HG02610 (cell line): ENCODE measurements around the gene CRBN.

Experiments used
- ATAC-seq: cut with Tn5 transposase; IDR thresholded peaks from one replicate; pipeline ENCODE4 v1.9.1; 2021; ENCODE audit warnings: mild to moderate bottlenecking, moderate library complexity; ENCODE audit not compliant: unreplicated experiment

Gene CRBN

GRCh38 chr3:3179407-3180094 is at the start of gene CRBN:
TSS of gene CRBN (minus strand) at chr3:3179691. CDS start at chr3:3179687, 4 bp downstream.
- peak; percentile 99 for ATAC-seq

- no peak for ATAC-seq
These were observed 48.1 kb upstream of the CRBN start for GRCh38 chr3:3227640-3228039.

- no peak for ATAC-seq
These were observed 42.0 kb upstream of the CRBN start for GRCh38 chr3:3221528-3221927.

GRCh38 chr3:3216401-3216800 is 36.9 kb upstream of the CRBN start:
- ATAC-seq: no peak

GRCh38 chr3:3212781-3213440 is 33.4 kb upstream of the CRBN start:
- no peak for ATAC-seq

- no peak for ATAC-seq
These were observed 30.2 kb upstream of the CRBN start for GRCh38 chr3:3209714-3210113.

GRCh38 chr3:3209057-3209456 is 29.6 kb upstream of the CRBN start:
- ATAC-seq: no peak

- peak; percentile 99 for ATAC-seq
These were observed 22.1 kb upstream of the CRBN start for GRCh38 chr3:3201611-3202010.

GRCh38 chr3:3200632-3201212 is 21.2 kb upstream of the CRBN start:
- peak; percentile 33 for ATAC-seq

- no peak for ATAC-seq
These were observed 19.8 kb upstream of the CRBN start for GRCh38 chr3:3199306-3199705.

- no peak for ATAC-seq
These were observed 16.8 kb upstream of the CRBN start for GRCh38 chr3:3196148-3196861.

GRCh38 chr3:3194861-3195260 is 15.4 kb upstream of the CRBN start:
- ATAC-seq: no peak

- no peak for ATAC-seq
These were observed 12.8 kb upstream of the CRBN start for GRCh38 chr3:3192286-3192675.

GRCh38 chr3:3191675-3192285 is 12.3 kb upstream of the CRBN start:
- no peak for ATAC-seq

- ATAC-seq: no peak
These were observed 10.5 kb upstream of the CRBN start for GRCh38 chr3:3189961-3190360.

GRCh38 chr3:3189102-3189727 is 9.7 kb upstream of the CRBN start:
- no peak for ATAC-seq

- ATAC-seq: no peak
These were observed 5.4 kb upstream of the CRBN start for GRCh38 chr3:3184876-3185275.

- no peak for ATAC-seq
These were observed 965 bp upstream of the CRBN start for GRCh38 chr3:3180456-3180855.

GRCh38 chr3:3178498-3179328 is 778 bp downstream of the CRBN start:
- ATAC-seq: peak; percentile 1
